ENCODE data around the gene LDLRAP1.

DNA sequence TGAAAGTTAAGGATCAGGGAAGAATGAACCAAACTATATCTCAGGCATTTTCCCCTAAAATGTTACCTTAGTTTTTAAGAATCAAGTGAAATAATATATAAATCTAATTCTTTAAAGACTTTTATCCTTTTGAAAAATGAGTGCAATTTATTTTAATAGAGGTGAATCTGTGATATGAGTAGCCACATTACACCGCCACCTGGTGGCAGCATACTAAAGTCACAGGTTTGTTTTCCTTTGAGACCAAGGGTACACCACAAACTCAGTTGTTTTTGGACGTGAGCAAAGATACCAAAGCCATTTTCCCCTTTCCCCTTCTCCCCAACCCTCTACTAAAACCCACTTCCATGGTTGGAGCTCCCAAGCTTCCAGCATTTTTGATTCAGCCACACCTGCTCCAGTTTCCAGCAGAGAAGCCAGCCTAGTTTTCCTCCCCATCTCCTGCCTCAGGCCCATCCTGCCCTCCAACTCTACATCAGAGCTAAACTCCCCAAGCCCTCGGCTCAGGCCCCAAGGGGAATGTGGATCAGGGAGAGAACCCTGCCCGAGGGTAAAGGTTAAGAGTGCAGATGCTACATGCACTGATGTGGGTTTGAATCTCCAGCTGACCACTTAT, 22.9 kb upstream of the LDLRAP1 start:
- TF ChIP-seq, protein P1, sequence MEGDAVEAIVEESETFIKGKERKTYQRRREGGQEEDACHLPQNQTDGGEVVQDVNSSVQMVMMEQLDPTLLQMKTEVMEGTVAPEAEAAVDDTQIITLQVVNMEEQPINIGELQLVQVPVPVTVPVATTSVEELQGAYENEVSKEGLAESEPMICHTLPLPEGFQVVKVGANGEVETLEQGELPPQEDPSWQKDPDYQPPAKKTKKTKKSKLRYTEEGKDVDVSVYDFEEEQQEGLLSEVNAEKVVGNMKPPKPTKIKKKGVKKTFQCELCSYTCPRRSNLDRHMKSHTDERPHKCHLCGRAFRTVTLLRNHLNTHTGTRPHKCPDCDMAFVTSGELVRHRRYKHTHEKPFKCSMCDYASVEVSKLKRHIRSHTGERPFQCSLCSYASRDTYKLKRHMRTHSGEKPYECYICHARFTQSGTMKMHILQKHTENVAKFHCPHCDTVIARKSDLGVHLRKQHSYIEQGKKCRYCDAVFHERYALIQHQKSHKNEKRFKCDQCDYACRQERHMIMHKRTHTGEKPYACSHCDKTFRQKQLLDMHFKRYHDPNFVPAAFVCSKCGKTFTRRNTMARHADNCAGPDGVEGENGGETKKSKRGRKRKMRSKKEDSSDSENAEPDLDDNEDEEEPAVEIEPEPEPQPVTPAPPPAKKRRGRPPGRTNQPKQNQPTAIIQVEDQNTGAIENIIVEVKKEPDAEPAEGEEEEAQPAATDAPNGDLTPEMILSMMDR (IDR thresholded peaks at IDR 0.05; ENCODE audit: low read depth, low read length) = peak; percentile 67
- no peak for TF ChIP-seq EZH2phosphoT487 (IDR thresholded peaks at IDR 0.05; ENCODE audit: low read depth)

Measured in OCI-LY3 (cell line).